ENCODE data around the gene CDHR5.
"Not testable (repeated sequence)": the region's sequence is repeated elsewhere in the genome, so short reads cannot be mapped to it uniquely, and the experiment has no call there.

CDHR5 gene

GRCh38 chr11:624705-625635, at the start of gene CDHR5:
Gene CDHR5, minus strand, starts transcription at chr11:624955. Its CDS starts 53 bp downstream, at chr11:624902.
- no peak for DNase-seq

- DNase-seq: no peak
Measured at GRCh38 chr11:674406-674805, 49.7 kb upstream of the CDHR5 start.

GRCh38 chr11:673866-674265, 49.1 kb upstream of the CDHR5 start:
- DNase-seq: no peak

GRCh38 chr11:665704-666281, 41.0 kb upstream of the CDHR5 start:
- DNase-seq: peak; percentile 83

- DNase-seq: no peak
Measured at GRCh38 chr11:665062-665703, 40.4 kb upstream of the CDHR5 start.

- peak; percentile 61 for DNase-seq
Measured at GRCh38 chr11:662689-663274, 38.0 kb upstream of the CDHR5 start.

- DNase-seq: no peak
Measured at GRCh38 chr11:660681-661444, 36.1 kb upstream of the CDHR5 start.

GRCh38 chr11:660281-660680, 35.5 kb upstream of the CDHR5 start:
- no peak for DNase-seq

- DNase-seq: no peak
Measured at GRCh38 chr11:659532-660085, 34.9 kb upstream of the CDHR5 start.

- DNase-seq: no peak
Measured at GRCh38 chr11:657691-658126, 33.0 kb upstream of the CDHR5 start.

GRCh38 chr11:656866-657265, 32.1 kb upstream of the CDHR5 start:
- DNase-seq: no peak

- no peak for DNase-seq
Measured at GRCh38 chr11:656426-656825, 31.7 kb upstream of the CDHR5 start.

GRCh38 chr11:655036-655726, 30.4 kb upstream of the CDHR5 start:
- DNase-seq: no peak

- not testable (repeated sequence) for DNase-seq
Measured at GRCh38 chr11:654444-654843, 29.7 kb upstream of the CDHR5 start.

GRCh38 chr11:653837-654236, 29.1 kb upstream of the CDHR5 start:
- DNase-seq: no peak

GRCh38 chr11:653136-653535, 28.4 kb upstream of the CDHR5 start:
- DNase-seq: not testable (repeated sequence)

- DNase-seq: no peak
Measured at GRCh38 chr11:650482-650881, 25.7 kb upstream of the CDHR5 start.

- DNase-seq: not testable (repeated sequence)
Measured at GRCh38 chr11:647672-648158, 23.0 kb upstream of the CDHR5 start.

GRCh38 chr11:646214-646613, 21.5 kb upstream of the CDHR5 start:
- no peak for DNase-seq

- DNase-seq: no peak
Measured at GRCh38 chr11:645536-645935, 20.8 kb upstream of the CDHR5 start.

All from hematopoietic multipotent progenitor cell treated with erythropoietin and hydrocortisone succinate and interleukin-3 and kit ligand, for 8 days (in vitro differentiated cells).